CD4-positive, alpha-beta T cell (primary cell): ENCODE results near the gene CEP112. TPM values are rescaled to one million over a fixed set of nuclear protein-coding genes. Genes with fewer than 3 reads are reported as not detected.

Experiments
- ATAC-seq: fragments of 200-7000 bp; cut with Tn5 transposase; one replicate; pipeline ENCODE4 v1.10.0; 2022; ENCODE audit warnings: mild to moderate bottlenecking; ENCODE audit not compliant: poor library complexity
- CTCF ChIA-PET: fragments of 350-600 bp; sonication (Branson Sonifier 250); formaldehyde crosslinking; loops from one replicate; lab custom pipeline; 2021; ENCODE audit warnings: antibody characterized with exemption, inconsistent platforms; lab: Charles Lee
- POLR2A ChIA-PET: fragments of 350-600 bp; sonication (Branson Sonifier 250); formaldehyde crosslinking; loops from one replicate; lab custom pipeline; 2021; ENCODE audit warnings: antibody characterized with exemption, inconsistent platforms; lab: Charles Lee
- DNase-seq, 14 experiments: peaks; one replicate each; pipeline ENCODE4 v3.0.0-alpha.2; 2013 to 2020; ENCODE audit warnings: mixed read lengths in 2 of 14
- H3K27ac ChIP-seq, 2 donors: one replicate each; pipeline versions ENCODE4 v1.5.1 to v1.7.0; 2013; ENCODE audit warnings: low read length in 2 of 2, low read depth in 1 of 2, mild to moderate bottlenecking in 1 of 2
- H3K27me3 ChIP-seq, 2 experiments: 1 replicate in 1 of 2; 2 replicates in 1 of 2; pipeline versions ENCODE4 v1.6.1 to v1.7.0; 2013; ENCODE audit warnings: low read length in 2 of 2, control low read depth in 1 of 2, mild to moderate bottlenecking in 1 of 2, moderate library complexity in 1 of 2; ENCODE audit not compliant: insufficient read depth in 2 of 2, control insufficient read depth in 1 of 2
- H3K36me3 ChIP-seq: one replicate; pipeline ENCODE4 v1.6.1; 2013; ENCODE audit warnings: low read length, control low read depth; ENCODE audit not compliant: insufficient read depth
- H3K4me1 ChIP-seq: one replicate; pipeline ENCODE4 v1.6.1; 2013; ENCODE audit warnings: low read length, control low read depth; ENCODE audit not compliant: insufficient read depth
- H3K4me3 ChIP-seq: one replicate; pipeline ENCODE4 v1.5.1; 2013; ENCODE audit warnings: mild to moderate bottlenecking, low read length, moderate library complexity
- H3K9me3 ChIP-seq, 2 experiments: 1 replicate in 1 of 2; 2 replicates in 1 of 2; pipeline versions ENCODE4 v1.6.1 to v1.7.0; 2013; ENCODE audit warnings: low read length in 2 of 2, mild to moderate bottlenecking in 2 of 2, control low read depth in 1 of 2, moderate library complexity in 1 of 2; ENCODE audit not compliant: control insufficient read depth in 1 of 2, insufficient read depth in 1 of 2
- H3K27ac Mint-ChIP-seq: one replicate; pipeline ENCODE4 v1.8.0; 2020; ENCODE audit warnings: mixed read lengths
- H3K27me3 Mint-ChIP-seq: one replicate; pipeline ENCODE4 v1.8.0; 2021; ENCODE audit warnings: mixed read lengths
- H3K36me3 Mint-ChIP-seq: one replicate; pipeline ENCODE4 v1.8.0; 2021; ENCODE audit warnings: low read depth, mixed read lengths
- H3K4me1 Mint-ChIP-seq: one replicate; pipeline ENCODE4 v1.8.0; 2021; ENCODE audit warnings: low read depth, mixed read lengths
- H3K4me3 Mint-ChIP-seq: one replicate; pipeline ENCODE4 v1.8.0; 2020; ENCODE audit warnings: mild to moderate bottlenecking, mixed read lengths
- H3K9me3 Mint-ChIP-seq: one replicate; pipeline ENCODE4 v1.8.0; 2020; ENCODE audit warnings: mixed read lengths
- intact Hi-C, 2 experiments: fragments of 100-400 bp; cut with DNase I in 1 of 2; cut with micrococcal nuclease in 1 of 2; formaldehyde crosslinking; loops; one replicate each; pipeline versions ENCODE4 v1.15.1 to v1.9.0; 2023 to 2025; cut with DNase I, micrococcal nuclease
- total RNA-seq, 174 experiments: library from RNA in 2 of 174; stranded (reverse) in 2 of 174; gene quantifications; one replicate each; pipeline ENCODE4 v1.2.3 and lab custom pipeline; 2021 to 2026
- TF ChIP-seq, protein P1 (sequence below): fragments of 200-600 bp; IDR thresholded peaks from one replicate; pipeline ENCODE4 v1.8.0; 2022; ENCODE audit warnings: antibody characterized with exemption, mild to moderate bottlenecking

CEP112 gene
- total RNA-seq, 2 experiments from 2014 or later = 1.6 to 2.2 TPM

DNA sequence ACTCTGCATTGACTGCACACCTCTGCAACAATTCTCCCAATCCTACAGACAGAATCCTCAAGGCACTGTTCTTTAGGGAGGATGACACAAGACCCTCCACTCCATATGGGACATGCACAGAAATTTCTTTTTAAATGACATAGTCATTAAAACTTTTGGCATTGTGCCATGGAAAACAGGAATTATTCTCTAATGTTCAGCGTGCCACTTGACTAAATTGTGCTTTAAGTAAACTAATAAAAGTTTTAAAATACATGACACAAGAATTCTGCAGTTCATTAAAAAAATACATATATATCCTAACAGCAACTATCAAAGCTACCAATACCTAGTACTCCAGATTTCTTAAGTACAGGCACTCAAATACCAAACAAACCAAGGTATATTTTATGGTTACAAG is 16.0 kb downstream of the CEP112 start:
- ChIA-PET CTCF (interaction anchor here (1.8 kb wide), 1 partner anchor 14 kb away, joined by 4 read pairs; no protein-coding TSS in a partner anchor), POLR2A (no interaction called here)
- Mint-ChIP-seq H3K27me3 (no peaks in the 10 kb centered on the region), H3K4me3 (no peak overlapping the region), H3K36me3 (no peaks in the 10 kb centered on the region), H3K27ac (no peak overlapping the region), H3K4me1 (no peaks in the 10 kb centered on the region), H3K9me3 (no peaks in the 10 kb centered on the region)
- no peak for DNase-seq
- no peak for ATAC-seq
- H3K4me1 ChIP-seq = no peaks in the 10 kb centered on the region
- intact Hi-C loops = no loop called here
- H3K36me3 ChIP-seq = no peaks in the 10 kb centered on the region
- no peak overlapping the region for H3K27ac ChIP-seq
- no peak overlapping the region for H3K4me3 ChIP-seq
- H3K9me3 ChIP-seq = no peaks in the 10 kb centered on the region
- TF ChIP-seq, protein P1, sequence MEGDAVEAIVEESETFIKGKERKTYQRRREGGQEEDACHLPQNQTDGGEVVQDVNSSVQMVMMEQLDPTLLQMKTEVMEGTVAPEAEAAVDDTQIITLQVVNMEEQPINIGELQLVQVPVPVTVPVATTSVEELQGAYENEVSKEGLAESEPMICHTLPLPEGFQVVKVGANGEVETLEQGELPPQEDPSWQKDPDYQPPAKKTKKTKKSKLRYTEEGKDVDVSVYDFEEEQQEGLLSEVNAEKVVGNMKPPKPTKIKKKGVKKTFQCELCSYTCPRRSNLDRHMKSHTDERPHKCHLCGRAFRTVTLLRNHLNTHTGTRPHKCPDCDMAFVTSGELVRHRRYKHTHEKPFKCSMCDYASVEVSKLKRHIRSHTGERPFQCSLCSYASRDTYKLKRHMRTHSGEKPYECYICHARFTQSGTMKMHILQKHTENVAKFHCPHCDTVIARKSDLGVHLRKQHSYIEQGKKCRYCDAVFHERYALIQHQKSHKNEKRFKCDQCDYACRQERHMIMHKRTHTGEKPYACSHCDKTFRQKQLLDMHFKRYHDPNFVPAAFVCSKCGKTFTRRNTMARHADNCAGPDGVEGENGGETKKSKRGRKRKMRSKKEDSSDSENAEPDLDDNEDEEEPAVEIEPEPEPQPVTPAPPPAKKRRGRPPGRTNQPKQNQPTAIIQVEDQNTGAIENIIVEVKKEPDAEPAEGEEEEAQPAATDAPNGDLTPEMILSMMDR = no peak
- no peaks in the 10 kb centered on the region for H3K27me3 ChIP-seq

DNA sequence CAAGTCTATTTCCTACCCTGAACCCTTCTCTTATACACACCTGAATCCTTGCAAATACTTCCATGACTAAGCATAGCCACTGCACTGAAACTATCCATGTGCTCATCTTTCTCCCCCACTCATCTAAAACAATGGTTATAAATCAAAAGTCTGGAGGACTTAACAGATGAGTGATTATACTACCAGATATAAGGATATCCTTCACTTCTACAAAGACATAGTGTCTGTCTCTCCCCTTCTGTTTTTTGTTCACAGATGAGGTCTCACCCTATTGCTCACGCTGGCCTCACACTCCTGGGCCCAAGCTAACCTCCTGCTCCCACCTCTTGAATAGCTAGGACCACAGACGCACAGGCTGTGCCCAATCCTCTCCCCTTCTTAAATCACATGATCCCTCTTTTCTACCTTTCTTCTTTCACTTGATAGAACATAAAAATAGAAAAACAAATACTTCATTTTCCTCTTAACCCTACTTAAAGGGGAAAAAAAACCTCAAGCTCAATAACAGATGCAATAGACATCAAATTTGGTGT is 19.2 kb downstream of the CEP112 start:
- ATAC-seq (no peak), DNase-seq (no peak)
- H3K9me3 ChIP-seq = no peaks in the 10 kb centered on the region
- no peaks in the 10 kb centered on the region for H3K36me3 ChIP-seq
- TF ChIP-seq, protein P1 = no peak
- POLR2A ChIA-PET = no interaction called here
- Mint-ChIP-seq H3K27ac (no peak overlapping the region), H3K27me3 (no peaks in the 10 kb centered on the region), H3K36me3 (no peaks in the 10 kb centered on the region), H3K4me3 (no peak overlapping the region), H3K9me3 (no peaks in the 10 kb centered on the region), H3K4me1 (no peaks in the 10 kb centered on the region)
- H3K27me3 ChIP-seq = no peaks in the 10 kb centered on the region
- CTCF ChIA-PET = no interaction called here
- H3K4me1 ChIP-seq = no peaks in the 10 kb centered on the region
- intact Hi-C loops = no loop called here
- no peak overlapping the region for H3K27ac ChIP-seq
- H3K4me3 ChIP-seq = no peak overlapping the region

- ATAC-seq = no peak
- H3K9me3 ChIP-seq = no peaks in the 10 kb centered on the region
- DNase-seq = no peak
- Mint-ChIP-seq H3K4me1 (no peaks in the 10 kb centered on the region), H3K9me3 (no peaks in the 10 kb centered on the region), H3K36me3 (no peaks in the 10 kb centered on the region), H3K4me3 (no peak overlapping the region), H3K27me3 (no peaks in the 10 kb centered on the region), H3K27ac (no peak overlapping the region)
- no peaks in the 10 kb centered on the region for H3K4me1 ChIP-seq
- H3K27ac ChIP-seq = no peak overlapping the region
- intact Hi-C loops = no loop called here
- TF ChIP-seq, protein P1 = no peak
- H3K36me3 ChIP-seq = no peaks in the 10 kb centered on the region
- POLR2A ChIA-PET = no interaction called here
- CTCF ChIA-PET = no interaction called here
- no peaks in the 10 kb centered on the region for H3K27me3 ChIP-seq
- no peak overlapping the region for H3K4me3 ChIP-seq
Observed at GRCh38 chr17:66172144-66172543, 19.8 kb downstream of the CEP112 start.
